Esophagus muscularis mucosa (tissue), 4 donors: ENCODE measurements around the gene ELK3. TPM values are rescaled to one million over a fixed set of nuclear protein-coding genes. Genes with fewer than 3 reads are reported as not detected.

ENCODE experiments used
- DNase-seq: peaks from one replicate; pipeline ENCODE4 v3.0.0-alpha.2; 2017; ENCODE audit errors: extremely low spot score
- H3K27ac ChIP-seq, 4 donors: fragments of 200-600 bp; sonication (generic); replicated peaks in 1 of 4; 1 replicate in 3 of 4; 2 replicates in 1 of 4; pipeline ENCODE4 v1.5.1; 2016 to 2019; ENCODE audit warnings: mild to moderate bottlenecking in 1 of 4
- H3K27me3 ChIP-seq, 4 donors: fragments of 200-600 bp; sonication (generic); one replicate each; pipeline versions ENCODE4 v1.5.1 to v1.6.0; 2016 to 2019
- H3K36me3 ChIP-seq, 4 donors: fragments of 200-600 bp; sonication (generic); one replicate each; pipeline ENCODE4 v1.5.1; 2016 to 2019
- H3K4me1 ChIP-seq, 4 donors: fragments of 200-600 bp; sonication (generic); one replicate each; pipeline ENCODE4 v1.5.1; 2016 to 2019
- H3K4me3 ChIP-seq, 4 donors: fragments of 200-600 bp; sonication (generic); 1 replicate in 2 of 4; 2 replicates in 2 of 4; pipeline ENCODE4 v1.5.1; 2016 to 2019; ENCODE audit warnings: mild to moderate bottlenecking in 4 of 4, moderate library complexity in 1 of 4
- H3K9me3 ChIP-seq, 4 donors: fragments of 200-600 bp; sonication (generic); 1 replicate in 3 of 4; 2 replicates in 1 of 4; pipeline ENCODE4 v1.5.1; 2016 to 2019
- EP300 ChIP-seq: sonication (generic); formaldehyde crosslinking; IDR thresholded peaks from one replicate; pipeline ENCODE4 v1.6.1; 2017; ENCODE audit warnings: antibody characterized with exemption
- POLR2A ChIP-seq: fragments of 450-650 bp; IDR thresholded peaks from one replicate; pipeline ENCODE4 v1.6.1; 2017; ENCODE audit warnings: antibody characterized with exemption, moderate library complexity, mild to moderate bottlenecking, low read depth
- POLR2AphosphoS5 ChIP-seq, 2 donors: sonication (generic); formaldehyde crosslinking; IDR thresholded peaks; one replicate each; pipeline ENCODE4 v1.6.1; 2017; ENCODE audit warnings: antibody characterized with exemption in 2 of 2
- WGBS: methylation state at CpG from one replicate; pipeline ENCODE4 v1.1.5; 2018; 5-methylcytosine and 5-hydroxymethylcytosine counted together
- intact Hi-C: fragments of 100-400 bp; cut with DNase I; formaldehyde crosslinking; loops from one replicate; pipeline ENCODE4 v1.15.1; 2023
- total RNA-seq, 4 donors: library from RNA; depleted of rRNA; stranded (reverse); fragments of >200 nt; gene quantifications; one replicate each; pipeline versions ENCODE4 v1.1.0 to v1.2.1, GENCODE V29; 2016
- TF ChIP-seq, protein P1 (sequence below), 3 experiments: fragments of 200-600 bp in 2 of 3; fragments of 450-650 bp in 1 of 3; sonication (generic) in 2 of 3; IDR thresholded peaks; one replicate each; pipeline ENCODE4 v1.5.1; 2017 to 2019; ENCODE audit warnings: antibody characterized with exemption in 3 of 3, mild to moderate bottlenecking in 2 of 3, moderate library complexity in 1 of 3

Gene ELK3
- total RNA-seq, 4 donors from 2014 or later = 13.7 to 26.9 (median 25.7) TPM

DNA sequence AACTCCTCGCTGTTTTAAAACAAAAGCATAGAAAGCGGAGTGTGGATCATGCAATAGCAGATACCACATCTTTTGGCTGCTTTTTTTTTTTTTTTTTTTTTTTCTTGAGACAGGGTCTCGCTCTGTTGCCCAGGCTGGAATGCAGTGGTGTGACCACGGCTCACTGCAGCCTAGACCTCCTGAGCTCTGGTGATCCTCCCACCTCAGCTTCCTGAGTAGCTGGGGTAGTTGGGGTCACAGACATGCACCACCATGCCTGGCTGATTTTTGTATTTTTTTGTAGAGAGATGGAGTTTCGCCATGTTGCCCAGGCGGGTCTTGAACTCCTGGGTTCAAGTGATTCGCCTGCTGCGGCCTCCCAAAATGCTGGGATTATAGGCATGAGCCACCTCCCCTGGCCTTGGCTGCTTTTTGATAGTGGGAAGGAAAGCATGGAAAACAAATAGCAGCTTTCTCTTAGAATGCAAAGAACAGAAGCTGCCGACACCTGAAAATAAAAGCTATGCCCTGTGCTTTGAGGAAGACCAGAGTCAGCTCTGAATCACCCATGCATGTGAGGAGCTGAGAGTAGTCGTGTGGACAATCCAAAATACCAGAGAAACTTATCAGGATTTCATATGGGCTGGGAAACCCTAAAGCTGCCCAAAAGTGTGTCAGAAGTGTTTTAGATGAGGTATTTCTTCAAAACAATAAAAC lies 3.6 kb upstream of the ELK3 start:
- Histone ChIP-seq H3K9me3 (no peaks in the 10 kb centered on the region), H3K36me3 (no peaks in the 10 kb centered on the region), H3K4me1 (peaks cover 3 to 20% (median 7%) of the 10 kb centered on the region in 4 donors), H3K4me3 (no peak overlapping the region), H3K27ac (no peak overlapping the region), H3K27me3 (no peaks in the 10 kb centered on the region)
- 89% methylated on average over 10 of the region's 10 CpGs for WGBS
- no peak for DNase-seq
- TF ChIP-seq, protein P1, sequence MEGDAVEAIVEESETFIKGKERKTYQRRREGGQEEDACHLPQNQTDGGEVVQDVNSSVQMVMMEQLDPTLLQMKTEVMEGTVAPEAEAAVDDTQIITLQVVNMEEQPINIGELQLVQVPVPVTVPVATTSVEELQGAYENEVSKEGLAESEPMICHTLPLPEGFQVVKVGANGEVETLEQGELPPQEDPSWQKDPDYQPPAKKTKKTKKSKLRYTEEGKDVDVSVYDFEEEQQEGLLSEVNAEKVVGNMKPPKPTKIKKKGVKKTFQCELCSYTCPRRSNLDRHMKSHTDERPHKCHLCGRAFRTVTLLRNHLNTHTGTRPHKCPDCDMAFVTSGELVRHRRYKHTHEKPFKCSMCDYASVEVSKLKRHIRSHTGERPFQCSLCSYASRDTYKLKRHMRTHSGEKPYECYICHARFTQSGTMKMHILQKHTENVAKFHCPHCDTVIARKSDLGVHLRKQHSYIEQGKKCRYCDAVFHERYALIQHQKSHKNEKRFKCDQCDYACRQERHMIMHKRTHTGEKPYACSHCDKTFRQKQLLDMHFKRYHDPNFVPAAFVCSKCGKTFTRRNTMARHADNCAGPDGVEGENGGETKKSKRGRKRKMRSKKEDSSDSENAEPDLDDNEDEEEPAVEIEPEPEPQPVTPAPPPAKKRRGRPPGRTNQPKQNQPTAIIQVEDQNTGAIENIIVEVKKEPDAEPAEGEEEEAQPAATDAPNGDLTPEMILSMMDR (IDR thresholded peaks at IDR 0.05) = no peak
- TF ChIP-seq POLR2A (no peak), EP300 (no peak), POLR2AphosphoS5 (IDR thresholded peaks at IDR 0.05) (no peak)
- intact Hi-C loops = no loop called here

DNA sequence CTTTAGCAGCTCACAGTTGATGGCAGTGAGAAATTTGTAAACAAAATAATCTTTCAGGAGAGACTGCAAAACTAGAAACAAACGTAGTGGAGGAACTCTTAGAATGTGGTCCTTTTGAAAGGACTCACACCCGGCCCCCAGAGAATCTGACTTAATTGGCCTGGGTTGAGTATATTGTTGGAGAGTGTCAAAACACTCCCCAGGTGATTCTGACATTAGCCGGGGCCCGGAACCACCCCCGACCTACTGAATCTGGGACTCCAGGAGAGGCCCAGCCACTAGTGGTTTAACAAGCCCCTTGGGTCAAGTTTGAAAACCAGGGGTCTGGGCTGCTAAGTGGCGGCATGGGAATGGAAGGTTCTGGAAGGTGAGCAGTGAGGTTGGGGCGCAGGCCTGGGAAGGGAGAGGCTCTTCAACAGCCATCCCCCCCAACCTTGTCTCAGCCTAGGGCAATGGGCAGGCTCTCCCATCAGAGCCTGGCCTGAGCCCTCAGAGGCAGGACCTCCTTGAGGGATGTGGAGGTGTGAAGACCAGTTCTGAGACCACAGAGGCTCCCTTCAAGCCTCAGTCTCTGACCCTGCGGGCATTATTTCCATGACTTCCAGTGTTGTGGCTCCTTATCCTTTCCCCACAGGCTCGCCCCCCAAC lies 1.1 kb upstream of the ELK3 start:
- DNase-seq = no peak
- Histone ChIP-seq H3K27ac (peak overlapping the region; percentile 75 to 88 (median 86)), H3K4me1 (peaks cover 15 to 42% (median 31%) of the 10 kb centered on the region in 4 donors), H3K27me3 (no peaks in the 10 kb centered on the region), H3K36me3 (no peaks in the 10 kb centered on the region), H3K4me3 (no peak overlapping the region), H3K9me3 (no peaks in the 10 kb centered on the region)
- no peak for TF ChIP-seq POLR2AphosphoS5 (IDR thresholded peaks at IDR 0.05)
- TF ChIP-seq POLR2A = no peak
- TF ChIP-seq EP300 = no peak
- TF ChIP-seq, protein P1 (IDR thresholded peaks at IDR 0.05) = no peak
- 78% methylated on average over 9 of the region's 9 CpGs for WGBS
- intact Hi-C loops = no loop called here

DNA sequence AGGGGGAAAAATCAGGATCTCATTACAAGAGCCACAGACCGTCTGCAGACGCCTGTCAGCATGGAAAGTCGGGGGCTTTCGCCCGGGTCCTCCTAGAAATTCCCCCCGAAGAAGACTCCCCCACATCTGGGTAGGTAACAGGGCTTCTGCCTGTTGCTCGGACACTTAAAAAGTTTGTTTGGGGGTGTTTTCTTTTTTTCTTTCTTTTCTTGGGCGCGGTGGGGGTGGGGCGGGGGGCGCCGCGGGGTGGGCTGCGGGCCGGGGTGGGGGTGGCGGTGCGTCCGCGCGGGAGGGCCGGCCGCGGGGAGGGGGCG lies 358 bp downstream of the ELK3 start:
- Histone ChIP-seq H3K36me3 (no peaks in the 10 kb centered on the region), H3K4me1 (peaks cover 27 to 51% (median 44%) of the 10 kb centered on the region in 4 donors), H3K9me3 (no peaks in the 10 kb centered on the region), H3K27ac (peak overlapping the region; percentile 75 to 88 (median 86)), H3K27me3 (no peaks in the 10 kb centered on the region), H3K4me3 (peak overlapping the region; percentile 84 to 92 (median 86))
- intact Hi-C loops = no loop called here
- TF ChIP-seq POLR2AphosphoS5 (IDR thresholded peaks at IDR 0.05) = no peak
- no peak for TF ChIP-seq POLR2A
- TF ChIP-seq, protein P1 (IDR thresholded peaks at IDR 0.05) = no peak
- no peak for TF ChIP-seq EP300
- no peak for DNase-seq
- WGBS = 0% methylated on average over 7 of the region's 24 CpGs

DNA sequence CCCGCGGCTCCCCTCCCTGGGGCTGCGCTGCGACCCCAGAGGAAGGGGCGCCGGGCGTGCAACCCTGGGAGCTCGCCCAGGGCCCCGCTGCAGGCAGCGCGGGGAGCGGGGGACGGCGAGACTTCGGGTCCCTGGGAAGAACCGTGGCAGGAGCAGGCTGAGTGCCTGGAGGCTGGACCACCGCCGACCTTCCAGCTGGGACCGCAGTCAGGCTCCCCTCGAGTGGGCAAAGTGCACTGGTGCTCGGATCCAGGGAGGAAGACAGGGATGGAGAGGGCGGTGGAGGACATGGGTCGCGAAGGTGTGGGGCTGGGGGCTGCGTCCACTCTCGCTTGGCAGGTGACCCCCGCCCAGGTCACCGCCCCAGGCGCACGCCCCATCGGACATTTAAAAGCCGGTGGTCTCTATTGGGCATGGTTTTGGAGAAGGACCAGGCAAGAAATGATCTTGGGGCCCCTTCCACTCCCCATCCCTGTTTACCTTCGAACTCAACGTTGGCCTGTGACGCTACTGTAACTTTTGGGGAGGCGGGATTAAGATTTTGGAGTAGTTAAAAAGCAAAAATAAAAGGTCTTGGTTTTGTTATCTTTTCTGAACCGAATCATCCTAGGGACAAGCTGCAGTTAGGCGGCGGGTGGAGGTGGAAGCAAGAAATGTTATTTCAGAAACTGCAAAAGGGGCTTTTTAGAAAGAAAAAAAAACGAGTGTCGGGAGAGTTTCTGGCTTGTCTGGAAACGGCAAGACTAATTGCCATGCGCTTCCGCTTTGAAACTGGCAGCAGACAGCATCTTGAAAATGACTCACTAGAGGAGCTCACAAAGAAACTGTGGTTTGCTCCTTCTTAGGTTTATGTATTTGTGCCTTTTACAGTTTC lies 1.0 kb downstream of the ELK3 start:
- no peak for DNase-seq
- WGBS = under 1% methylated on average over 25 of the region's 44 CpGs
- TF ChIP-seq, protein P1 (IDR thresholded peaks at IDR 0.05) = no peak
- TF ChIP-seq POLR2AphosphoS5 (IDR thresholded peaks at IDR 0.05) (peak; percentile 16 to 41), POLR2A (no peak)
- intact Hi-C loops = no loop called here
- peaks cover 27 to 51% (median 44%) of the 10 kb centered on the region in 4 donors for H3K4me1 ChIP-seq
- H3K36me3 ChIP-seq = no peaks in the 10 kb centered on the region
- H3K4me3 ChIP-seq = peak overlapping the region; percentile 84 to 92 (median 86)
- no peaks in the 10 kb centered on the region for H3K9me3 ChIP-seq
- H3K27ac ChIP-seq = peak overlapping the region; percentile 75 to 88 (median 85)
- H3K27me3 ChIP-seq = no peaks in the 10 kb centered on the region
